GM12874 (cell line): ENCODE measurements around the gene NAT9.

ENCODE experiments used
- TF ChIP-seq, protein P1 (sequence below): IDR thresholded peaks from 2 replicates; pipeline ENCODE4 v1.5.1; 2011; ENCODE audit warnings: low read depth, mild to moderate bottlenecking, control low read depth, low read length, moderate library complexity; ENCODE audit not compliant: insufficient read depth

The NAT9 gene, protein sequence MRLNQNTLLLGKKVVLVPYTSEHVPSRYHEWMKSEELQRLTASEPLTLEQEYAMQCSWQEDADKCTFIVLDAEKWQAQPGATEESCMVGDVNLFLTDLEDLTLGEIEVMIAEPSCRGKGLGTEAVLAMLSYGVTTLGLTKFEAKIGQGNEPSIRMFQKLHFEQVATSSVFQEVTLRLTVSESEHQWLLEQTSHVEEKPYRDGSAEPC

DNA sequence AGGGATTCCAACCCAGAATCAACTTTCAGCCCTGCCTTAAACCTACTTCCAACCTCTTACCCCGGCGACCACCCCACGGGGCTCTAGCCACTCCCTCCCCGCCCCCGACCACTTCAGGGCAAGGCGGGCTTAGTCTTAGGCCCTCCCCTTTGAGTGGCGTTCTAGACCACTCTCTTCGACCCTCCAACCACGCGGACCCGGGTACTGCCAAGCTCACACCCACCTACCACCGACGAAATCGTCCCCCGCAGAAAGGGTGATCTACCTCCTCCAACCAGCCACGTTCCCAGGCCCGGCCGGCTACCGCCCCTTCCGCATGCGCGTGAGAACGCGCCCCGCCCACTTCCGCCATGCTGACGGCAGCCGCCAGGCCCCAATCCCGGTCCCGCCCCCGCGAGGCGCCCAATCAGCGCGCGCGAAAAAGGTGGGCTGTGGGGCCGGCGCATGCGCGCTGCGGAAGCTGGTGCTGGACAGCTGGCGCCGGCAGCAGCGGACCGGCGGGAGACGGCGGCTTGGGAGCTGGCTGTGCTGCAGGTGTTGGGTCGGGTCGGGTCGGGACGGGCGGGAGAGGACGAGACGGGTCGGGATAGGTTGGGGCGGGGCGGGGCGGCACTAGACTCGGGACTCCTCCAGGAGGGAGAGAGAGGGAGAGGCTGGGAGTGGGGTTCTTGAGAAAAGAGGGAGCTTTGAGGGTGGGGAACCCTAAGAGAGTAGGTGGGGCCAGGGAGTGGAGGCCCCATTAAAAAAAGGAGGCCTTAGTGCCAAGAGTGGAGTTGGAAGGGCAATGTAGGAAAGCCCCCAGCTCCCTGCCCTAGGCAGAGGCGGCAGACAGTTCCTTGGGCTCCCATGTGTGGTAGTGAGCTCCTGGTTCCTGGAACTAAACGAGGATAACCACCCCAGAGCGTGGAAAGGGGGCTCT lies at the start of gene NAT9:
Gene NAT9 (minus strand): TSS at position 302 of the 919 bp plus-strand sequence. CDS start 647 bp downstream, outside the sequence.
- TF ChIP-seq, protein P1, sequence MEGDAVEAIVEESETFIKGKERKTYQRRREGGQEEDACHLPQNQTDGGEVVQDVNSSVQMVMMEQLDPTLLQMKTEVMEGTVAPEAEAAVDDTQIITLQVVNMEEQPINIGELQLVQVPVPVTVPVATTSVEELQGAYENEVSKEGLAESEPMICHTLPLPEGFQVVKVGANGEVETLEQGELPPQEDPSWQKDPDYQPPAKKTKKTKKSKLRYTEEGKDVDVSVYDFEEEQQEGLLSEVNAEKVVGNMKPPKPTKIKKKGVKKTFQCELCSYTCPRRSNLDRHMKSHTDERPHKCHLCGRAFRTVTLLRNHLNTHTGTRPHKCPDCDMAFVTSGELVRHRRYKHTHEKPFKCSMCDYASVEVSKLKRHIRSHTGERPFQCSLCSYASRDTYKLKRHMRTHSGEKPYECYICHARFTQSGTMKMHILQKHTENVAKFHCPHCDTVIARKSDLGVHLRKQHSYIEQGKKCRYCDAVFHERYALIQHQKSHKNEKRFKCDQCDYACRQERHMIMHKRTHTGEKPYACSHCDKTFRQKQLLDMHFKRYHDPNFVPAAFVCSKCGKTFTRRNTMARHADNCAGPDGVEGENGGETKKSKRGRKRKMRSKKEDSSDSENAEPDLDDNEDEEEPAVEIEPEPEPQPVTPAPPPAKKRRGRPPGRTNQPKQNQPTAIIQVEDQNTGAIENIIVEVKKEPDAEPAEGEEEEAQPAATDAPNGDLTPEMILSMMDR, result no peak

DNA sequence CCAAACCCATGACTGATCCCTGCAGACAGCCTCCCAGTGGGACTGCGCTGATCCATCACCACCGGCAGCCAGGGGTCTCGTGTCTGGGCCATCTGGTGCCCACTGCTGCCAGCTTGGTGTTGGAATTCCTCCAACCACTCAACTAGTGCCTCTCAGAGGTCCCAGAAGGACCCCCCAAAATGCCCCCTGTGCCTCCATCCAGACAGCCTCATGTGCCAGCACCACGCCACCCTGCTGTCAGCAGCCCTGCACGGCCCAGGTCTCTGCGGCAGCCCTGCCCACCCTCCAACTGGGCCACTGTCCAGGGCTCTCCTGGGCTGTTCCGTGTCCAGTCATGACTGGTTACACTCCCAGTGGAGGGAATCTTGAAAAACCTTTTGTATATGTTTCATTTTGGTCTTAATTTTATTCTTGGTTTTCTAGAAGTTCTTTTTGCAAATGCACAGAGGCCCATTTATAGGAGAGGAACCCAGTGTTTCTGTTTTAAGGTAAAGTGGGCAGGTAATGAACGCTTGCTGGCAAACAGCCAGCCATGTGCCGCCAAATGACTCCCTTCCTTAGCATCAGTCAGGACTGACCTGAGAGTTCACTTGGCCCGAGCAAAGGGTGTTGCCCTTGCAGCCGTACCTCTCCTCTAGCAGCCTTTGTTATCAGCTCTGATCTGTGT lies 48.9 kb upstream of the NAT9 start:
- TF ChIP-seq, protein P1, result no peak

DNA sequence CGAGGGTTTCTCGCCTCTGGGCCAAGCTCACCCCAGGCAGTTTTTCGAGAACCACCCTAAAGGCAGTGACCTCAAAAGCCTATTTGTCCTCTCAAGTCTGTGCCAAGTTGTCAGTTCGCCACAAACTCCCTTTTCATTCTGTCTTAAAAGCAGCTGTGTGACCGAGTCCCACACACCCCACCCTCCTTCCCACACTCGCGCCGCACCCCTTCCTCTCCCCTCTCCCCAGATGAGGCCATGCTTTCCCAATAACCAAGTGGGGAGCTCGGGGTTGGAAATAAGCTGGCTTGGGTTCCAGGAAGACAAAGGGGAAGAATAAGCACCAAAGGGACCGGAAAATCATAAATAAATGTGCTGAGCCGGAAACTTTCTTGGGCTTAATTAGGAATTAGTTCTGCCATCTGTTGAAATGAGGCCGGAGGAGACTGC lies 46.8 kb upstream of the NAT9 start:
- TF ChIP-seq, protein P1, result no peak

DNA sequence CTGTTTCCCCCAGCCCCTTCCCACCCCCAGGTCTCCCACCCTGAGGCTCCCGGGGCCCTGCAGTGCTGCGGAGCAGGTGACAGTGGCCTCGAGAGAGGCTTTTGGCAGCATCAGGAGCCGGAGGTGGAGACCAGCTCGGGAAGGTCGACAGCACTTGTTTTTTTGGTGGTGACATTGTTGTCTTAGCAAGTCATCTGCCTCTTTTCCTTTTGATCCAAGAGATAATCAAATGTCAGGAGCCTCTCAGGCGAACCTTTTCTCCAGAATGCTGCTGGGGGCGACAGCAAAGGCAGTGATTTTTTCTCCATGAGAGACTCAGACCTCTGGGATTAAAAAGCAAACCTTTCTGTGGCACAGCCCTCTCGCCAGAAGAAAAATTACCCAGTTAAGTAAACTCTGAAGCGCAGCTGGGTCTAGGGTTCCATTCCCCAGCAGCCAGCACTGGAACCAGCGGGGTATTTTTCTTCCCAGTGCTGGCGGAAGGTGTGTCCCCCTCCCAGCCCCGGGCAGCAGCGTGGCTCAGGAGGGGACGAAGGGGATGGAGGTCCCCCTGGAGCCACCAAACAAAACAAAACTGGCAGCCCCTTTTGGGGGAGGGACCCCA lies 46.3 kb upstream of the NAT9 start:
- TF ChIP-seq, protein P1, result no peak

DNA sequence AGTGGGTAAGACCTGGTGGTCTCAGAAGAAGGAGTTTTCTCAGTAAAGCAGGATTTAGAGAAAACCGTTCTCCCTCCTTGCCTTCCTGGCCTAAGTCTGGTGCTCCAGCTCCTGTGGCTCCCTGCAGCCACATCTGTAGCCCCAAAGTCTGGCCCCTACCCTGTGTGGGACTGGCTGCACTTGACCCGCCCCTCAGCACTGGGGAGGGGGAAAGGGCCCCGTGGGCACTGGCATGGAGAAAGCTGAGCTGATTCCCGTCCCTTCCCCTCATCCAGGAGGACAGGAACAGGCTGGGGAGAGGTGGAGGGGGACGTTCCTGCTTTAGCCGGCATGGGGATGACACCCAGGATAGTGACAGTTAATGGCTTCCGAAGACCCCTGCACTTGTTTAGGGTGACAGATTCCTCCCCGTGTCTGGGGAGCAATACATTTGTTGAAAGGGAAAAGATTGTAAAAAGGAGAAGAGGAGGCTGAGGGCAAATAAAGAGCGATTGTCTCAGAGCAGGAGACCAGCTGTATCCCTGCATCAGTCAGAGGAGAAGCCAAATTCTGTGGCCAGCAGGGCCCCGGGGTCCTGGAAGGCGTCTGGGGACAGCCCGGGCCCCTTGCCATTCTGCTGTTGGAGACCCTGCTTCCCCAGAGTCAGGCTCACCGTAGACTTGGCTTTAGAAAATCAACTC lies 45.6 kb upstream of the NAT9 start:
- TF ChIP-seq, protein P1, result no peak

DNA sequence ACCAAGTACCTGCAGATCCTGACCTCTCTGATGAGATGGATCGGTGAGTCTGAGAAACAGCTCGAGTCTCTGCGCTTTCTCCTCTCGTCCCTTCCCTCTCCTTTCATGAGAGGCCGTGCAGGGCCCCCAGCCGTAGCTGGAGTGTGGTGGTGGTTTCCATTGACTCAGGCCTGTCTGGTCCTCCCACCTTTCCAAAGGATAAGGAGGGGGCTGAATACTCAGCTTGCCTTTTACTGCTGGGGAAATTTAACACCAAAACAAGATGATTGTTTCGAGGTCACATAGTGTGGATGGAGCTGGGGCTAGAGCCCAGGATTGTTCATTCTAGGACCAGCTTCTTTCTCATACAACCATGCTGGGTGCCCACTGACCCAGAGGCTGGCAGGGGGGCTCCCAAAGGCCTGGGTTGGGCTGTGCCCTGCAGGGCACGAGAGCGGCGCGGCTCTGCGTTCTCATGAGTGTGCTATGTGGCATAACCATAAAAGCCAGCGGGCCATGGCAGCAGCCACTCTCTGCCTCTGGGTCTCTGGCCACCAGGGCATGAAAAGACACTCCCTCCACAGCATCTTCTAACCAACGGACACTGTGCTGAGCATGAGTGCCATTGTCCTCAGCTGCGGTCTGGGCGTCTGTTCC lies 43.8 kb upstream of the NAT9 start:
- TF ChIP-seq, protein P1, result no peak
